GM12891 (cell line): ENCODE data around the gene SUOX.

Experiments
- PAX5 ChIP-seq: IDR thresholded peaks from 2 replicates; pipeline ENCODE4 v1.6.1; 2011; ENCODE audit warnings: low read length, moderate library complexity, mild to moderate bottlenecking; ENCODE audit not compliant: insufficient read depth, severe bottlenecking
- POLR2A ChIP-seq: IDR thresholded peaks from 2 replicates; pipeline ENCODE4 v1.6.1; 2011; ENCODE audit warnings: low read depth, low read length, control low read depth
- POLR2AphosphoS5 ChIP-seq: IDR thresholded peaks from 2 replicates; pipeline ENCODE4 v1.6.1; 2011; ENCODE audit warnings: low read depth, low read length, control low read depth
- POU2F2 ChIP-seq: IDR thresholded peaks from 2 replicates; pipeline ENCODE4 v1.6.1; 2011; ENCODE audit warnings: low read depth, mild to moderate bottlenecking, control low read depth, low read length, moderate library complexity
- TAF1 ChIP-seq: IDR thresholded peaks from 2 replicates; pipeline ENCODE4 v1.6.1; 2011; ENCODE audit warnings: low read depth, low read length, control low read depth

GRCh38 chr12:56011509-56012090 is 14.5 kb downstream of the SUOX start:
- TF ChIP-seq POLR2AphosphoS5 (no peak), POLR2A (no peak), POU2F2 (no peak), TAF1 (no peak), PAX5 (no peak)
